GM20000 (cell line): ENCODE data around the gene FAM32A.

Experiments
- DNase-seq: peaks from one replicate; pipeline ENCODE4 v3.0.0; 2012; ENCODE audit warnings: low spot score
- CTCF ChIP-seq: IDR thresholded peaks from 2 replicates; pipeline ENCODE4 v1.5.1; 2012; ENCODE audit warnings: mild to moderate bottlenecking, control low read depth; ENCODE audit errors: extremely low read depth, missing control alignments

FAM32A gene

GRCh38 chr19:16156904-16157303 lies 28.3 kb upstream of the FAM32A start:
- DNase-seq: no peak
- no peak for TF ChIP-seq CTCF

GRCh38 chr19:16157601-16158000 lies 27.6 kb upstream of the FAM32A start:
- TF ChIP-seq CTCF: no peak
- DNase-seq: no peak

- no peak for TF ChIP-seq CTCF
- no peak for DNase-seq
These were observed 25.6 kb upstream of the FAM32A start for GRCh38 chr19:16159655-16160054.

GRCh38 chr19:16160445-16160942 lies 24.7 kb upstream of the FAM32A start:
- no peak for TF ChIP-seq CTCF

GRCh38 chr19:16160943-16161560 lies 24.2 kb upstream of the FAM32A start:
- no peak for DNase-seq
- TF ChIP-seq CTCF: no peak

More at GRCh38 chr19:16160445-16160942, 24.7 kb upstream of the FAM32A start:
- no peak for DNase-seq

GRCh38 chr19:16161840-16162239 lies 23.4 kb upstream of the FAM32A start:
- DNase-seq: no peak
- TF ChIP-seq CTCF: no peak

- TF ChIP-seq CTCF: no peak
- no peak for DNase-seq
These were observed 20.9 kb upstream of the FAM32A start for GRCh38 chr19:16164222-16164890.
